CD4-positive, CD25-positive, alpha-beta regulatory T cell (primary cell): ENCODE measurements around the gene UBR4. TPM values are rescaled to one million over a fixed set of nuclear protein-coding genes. Genes with fewer than 3 reads are reported as not detected.
A peak's percentile ranks its signal among the peaks of the same experiment; 100 is the strongest.

ENCODE experiments used
- ATAC-seq, 2 donors: fragments of 150-1000 bp; cut with Tn5 transposase; one replicate each; pipeline ENCODE4 v1.10.0; 2021; ENCODE audit warnings: low read depth in 2 of 2, moderate number of reproducible peaks in 2 of 2, moderate library complexity in 1 of 2
- DNase-seq, 3 donors: peaks; one replicate each; pipeline versions ENCODE4 v3.0.0 to v3.0.0-alpha.2; 2012 to 2022; ENCODE audit warnings: mixed read lengths in 1 of 3
- H3K27ac ChIP-seq: one replicate; pipeline ENCODE4 v1.7.0; 2013; ENCODE audit warnings: mild to moderate bottlenecking, low read length; ENCODE audit not compliant: insufficient read depth, poor library complexity, severe bottlenecking
- H3K27me3 ChIP-seq: one replicate; pipeline ENCODE4 v1.7.0; 2013; ENCODE audit warnings: low read length; ENCODE audit not compliant: control insufficient read depth, insufficient read depth
- H3K36me3 ChIP-seq: one replicate; pipeline ENCODE4 v1.7.0; 2013; ENCODE audit warnings: mild to moderate bottlenecking, low read length, moderate library complexity; ENCODE audit not compliant: control insufficient read depth, insufficient read depth
- H3K4me1 ChIP-seq: 2 replicates; pipeline ENCODE4 v1.7.0; 2013; ENCODE audit warnings: mild to moderate bottlenecking, low read length; ENCODE audit not compliant: insufficient read depth, control insufficient read depth, poor library complexity, severe bottlenecking
- H3K4me3 ChIP-seq: one replicate; pipeline ENCODE4 v1.7.0; 2013; ENCODE audit warnings: low read depth, mild to moderate bottlenecking, low read length, moderate library complexity
- H3K9me3 ChIP-seq, 2 experiments: 1 replicate in 1 of 2; 2 replicates in 1 of 2; pipeline ENCODE4 v1.7.0; 2013; ENCODE audit warnings: low read length in 2 of 2, mild to moderate bottlenecking in 1 of 2, moderate library complexity in 1 of 2; ENCODE audit not compliant: control insufficient read depth in 2 of 2
- H3K27ac Mint-ChIP-seq, 3 donors: one replicate each; pipeline ENCODE4 v1.8.0; 2020 to 2022; ENCODE audit warnings: mild to moderate bottlenecking in 3 of 3, mixed read lengths in 3 of 3, moderate library complexity in 2 of 3
- H3K27me3 Mint-ChIP-seq: one replicate; pipeline ENCODE4 v1.8.0; 2022; ENCODE audit warnings: mild to moderate bottlenecking, mixed read lengths
- H3K36me3 Mint-ChIP-seq: one replicate; pipeline ENCODE4 v1.8.0; 2020; ENCODE audit warnings: mixed read lengths
- H3K4me1 Mint-ChIP-seq, 4 donors: one replicate each; pipeline ENCODE4 v1.8.0; 2020 to 2022; ENCODE audit warnings: mixed read lengths in 4 of 4, mild to moderate bottlenecking in 1 of 4
- H3K4me3 Mint-ChIP-seq, 4 donors: one replicate each; pipeline ENCODE4 v1.8.0; 2020 to 2022; ENCODE audit warnings: mild to moderate bottlenecking in 4 of 4, mixed read lengths in 4 of 4, moderate library complexity in 3 of 4
- H3K9me3 Mint-ChIP-seq, 7 donors: one replicate each; pipeline ENCODE4 v1.8.0; 2020 to 2022; ENCODE audit warnings: mixed read lengths in 7 of 7, mild to moderate bottlenecking in 3 of 7, moderate library complexity in 2 of 7
- polyA plus RNA-seq, 4 donors: library from polyadenylated mRNA; unstranded; fragments of 300-500 nt; fragmentation: Illumina TruSeq; gene quantifications; one replicate each; pipeline ENCODE4 v1.2.3, GENCODE V29; 2021
- total RNA-seq: library from RNA; stranded (reverse); gene quantifications from one replicate; pipeline ENCODE4 v1.2.3, GENCODE V29; 2022

Gene UBR4
- total and polyA plus RNA-seq, 5 donors from 2014 or later, result 9.9 to 173 (median 12.4) TPM

- peaks cover 0 to 3% (median 0%) of the 10 kb centered on the region in 4 donors for H3K4me1 Mint-ChIP-seq
- no peaks in the 10 kb centered on the region for H3K36me3 Mint-ChIP-seq
- Histone ChIP-seq H3K4me3 (no peak overlapping the region), H3K27ac (no peak overlapping the region), H3K36me3 (no peaks in the 10 kb centered on the region), H3K9me3 (no peaks in the 10 kb centered on the region), H3K4me1 (no peaks in the 10 kb centered on the region), H3K27me3 (no peaks in the 10 kb centered on the region)
- ATAC-seq, result no peak
- H3K9me3 Mint-ChIP-seq, result peaks cover 0 to 1% (median 0%) of the 10 kb centered on the region in 7 donors
- no peak overlapping the region for H3K27ac Mint-ChIP-seq
- H3K27me3 Mint-ChIP-seq, result peaks cover 16% of the 10 kb centered on the region
- no peak overlapping the region for H3K4me3 Mint-ChIP-seq
- DNase-seq, result no peak
Observed at GRCh38 chr1:19036041-19036812, 173.8 kb downstream of the UBR4 start.

- Mint-ChIP-seq H3K27ac (peak overlapping the region in 2 of 3 donors; percentile 20 to 56), H3K36me3 (no peaks in the 10 kb centered on the region), H3K4me3 (no peak overlapping the region), H3K27me3 (peaks cover 10% of the 10 kb centered on the region), H3K9me3 (peaks cover 0 to 1% (median 0%) of the 10 kb centered on the region in 7 donors), H3K4me1 (peaks cover 0 to 3% (median 0%) of the 10 kb centered on the region in 4 donors)
- Histone ChIP-seq H3K36me3 (no peaks in the 10 kb centered on the region), H3K4me3 (no peak overlapping the region), H3K27ac (no peak overlapping the region), H3K4me1 (no peaks in the 10 kb centered on the region), H3K27me3 (no peaks in the 10 kb centered on the region), H3K9me3 (no peaks in the 10 kb centered on the region)
- ATAC-seq (no peak), DNase-seq (no peak)
Observed at GRCh38 chr1:19035377-19036040, 174.6 kb downstream of the UBR4 start.

- peaks cover 14% of the 10 kb centered on the region for H3K27me3 Mint-ChIP-seq
Observed at GRCh38 chr1:19034721-19035120, 175.3 kb downstream of the UBR4 start.

GRCh38 chr1:19033926-19034680, 176.0 kb downstream of the UBR4 start:
- Histone ChIP-seq H3K36me3 (no peaks in the 10 kb centered on the region), H3K4me3 (no peak overlapping the region), H3K27me3 (no peaks in the 10 kb centered on the region), H3K9me3 (no peaks in the 10 kb centered on the region), H3K27ac (no peak overlapping the region), H3K4me1 (no peaks in the 10 kb centered on the region)
- Mint-ChIP-seq H3K9me3 (peaks cover 0 to 2% (median 0%) of the 10 kb centered on the region in 7 donors), H3K4me3 (no peak overlapping the region), H3K27ac (peak overlapping the region in 1 of 3 donors; percentile 36), H3K4me1 (peaks cover 0 to 3% (median 0%) of the 10 kb centered on the region in 4 donors), H3K36me3 (no peaks in the 10 kb centered on the region), H3K27me3 (peaks cover 12% of the 10 kb centered on the region)
- DNase-seq, result no peak
- no peak for ATAC-seq

More at GRCh38 chr1:19034721-19035120, 175.3 kb downstream of the UBR4 start:
- Mint-ChIP-seq H3K27ac (peak overlapping the region in 1 of 3 donors; percentile 56), H3K9me3 (peaks cover 0 to 1% (median 0%) of the 10 kb centered on the region in 7 donors), H3K4me3 (no peak overlapping the region), H3K36me3 (no peaks in the 10 kb centered on the region), H3K4me1 (peaks cover 0 to 3% (median 0%) of the 10 kb centered on the region in 4 donors)
- ATAC-seq, result no peak
- Histone ChIP-seq H3K4me1 (no peaks in the 10 kb centered on the region), H3K27ac (no peak overlapping the region), H3K36me3 (no peaks in the 10 kb centered on the region), H3K27me3 (no peaks in the 10 kb centered on the region), H3K9me3 (no peaks in the 10 kb centered on the region), H3K4me3 (no peak overlapping the region)
- no peak for DNase-seq

- DNase-seq (no peak), ATAC-seq (no peak)
- H3K27ac Mint-ChIP-seq, result peak overlapping the region in 1 of 3 donors; percentile 31
Observed at GRCh38 chr1:19033515-19033839, 176.6 kb downstream of the UBR4 start.

GRCh38 chr1:19032701-19033514, 177.2 kb downstream of the UBR4 start:
- H3K27me3 Mint-ChIP-seq, result peaks cover 20% of the 10 kb centered on the region
- H3K36me3 ChIP-seq, result no peaks in the 10 kb centered on the region
- peak overlapping the region in 1 of 4 donors; percentile 80 for H3K4me3 Mint-ChIP-seq

More at GRCh38 chr1:19033515-19033839, 176.6 kb downstream of the UBR4 start:
- Histone ChIP-seq H3K4me3 (no peak overlapping the region), H3K27me3 (no peaks in the 10 kb centered on the region), H3K9me3 (no peaks in the 10 kb centered on the region), H3K4me1 (no peaks in the 10 kb centered on the region), H3K27ac (no peak overlapping the region), H3K36me3 (no peaks in the 10 kb centered on the region)
- Mint-ChIP-seq H3K27me3 (peaks cover 17% of the 10 kb centered on the region), H3K36me3 (no peaks in the 10 kb centered on the region), H3K4me1 (peaks cover 0 to 3% (median 0%) of the 10 kb centered on the region in 4 donors), H3K9me3 (peaks cover 0 to 2% (median 0%) of the 10 kb centered on the region in 7 donors), H3K4me3 (peak overlapping the region in 1 of 4 donors; percentile 80)

GRCh38 chr1:19032413-19032695, 177.7 kb downstream of the UBR4 start:
- Histone ChIP-seq H3K4me3 (no peak overlapping the region), H3K4me1 (no peaks in the 10 kb centered on the region), H3K9me3 (no peaks in the 10 kb centered on the region), H3K27me3 (no peaks in the 10 kb centered on the region), H3K27ac (no peak overlapping the region), H3K36me3 (no peaks in the 10 kb centered on the region)
- no peak overlapping the region for H3K27ac Mint-ChIP-seq
- H3K4me1 Mint-ChIP-seq, result peaks cover 0 to 7% (median 2%) of the 10 kb centered on the region in 4 donors
- H3K9me3 Mint-ChIP-seq, result peaks cover 0 to 2% (median 0%) of the 10 kb centered on the region in 7 donors
- H3K36me3 Mint-ChIP-seq, result no peaks in the 10 kb centered on the region
- H3K4me3 Mint-ChIP-seq, result no peak overlapping the region
- ATAC-seq (no peak), DNase-seq (no peak)
- peaks cover 20% of the 10 kb centered on the region for H3K27me3 Mint-ChIP-seq

More at GRCh38 chr1:19032701-19033514, 177.2 kb downstream of the UBR4 start:
- H3K27ac Mint-ChIP-seq, result peak overlapping the region in 1 of 3 donors; percentile 31
- Histone ChIP-seq H3K27ac (no peak overlapping the region), H3K4me3 (no peak overlapping the region), H3K4me1 (no peaks in the 10 kb centered on the region), H3K9me3 (no peaks in the 10 kb centered on the region), H3K27me3 (no peaks in the 10 kb centered on the region)
- H3K9me3 Mint-ChIP-seq, result peaks cover 0 to 2% (median 0%) of the 10 kb centered on the region in 7 donors
- ATAC-seq (no peak), DNase-seq (no peak)
- peaks cover 0 to 5% (median under 1%) of the 10 kb centered on the region in 4 donors for H3K4me1 Mint-ChIP-seq
- no peaks in the 10 kb centered on the region for H3K36me3 Mint-ChIP-seq
